ENCODE measurements around the gene C3orf20. TPM values are rescaled to one million over a fixed set of nuclear protein-coding genes. Genes with fewer than 3 reads are reported as not detected.

Gene C3orf20
- total RNA-seq, 2 donors from 2014 or later: 0.12 to 0.42 TPM

DNA sequence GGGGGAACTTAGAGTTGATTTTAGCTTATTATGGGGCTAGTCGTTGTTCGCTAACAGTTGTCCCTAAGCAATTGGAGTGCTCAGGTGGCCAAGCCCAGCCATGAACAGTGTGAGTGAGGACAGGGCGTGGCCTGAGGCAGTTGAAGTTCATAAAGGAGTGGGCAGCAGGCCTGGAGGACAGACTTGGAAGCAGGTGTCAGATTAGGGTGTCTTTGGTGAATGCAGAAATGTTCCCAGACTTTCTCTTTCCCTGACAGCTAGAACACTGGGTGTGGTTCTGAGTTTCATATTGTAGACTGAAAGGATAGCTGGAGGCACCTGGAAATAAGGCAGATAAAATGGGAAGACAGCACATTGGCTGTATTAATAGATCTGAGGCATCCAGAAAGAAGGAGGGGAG lies 84.0 kb downstream of the C3orf20 start:
- H3K27me3 Mint-ChIP-seq: peaks cover 38% of the 10 kb centered on the region
- DNase-seq (no peak), ATAC-seq (no peak)
- H3K9me3 ChIP-seq (ENCODE audit: control insufficient read depth, low read length, poor library complexity, severe bottlenecking): no peaks in the 10 kb centered on the region
- peaks cover 3% of the 10 kb centered on the region for H3K4me1 Mint-ChIP-seq
- peaks cover 3% of the 10 kb centered on the region for H3K36me3 Mint-ChIP-seq (ENCODE audit: low read depth)
- no peak overlapping the region for H3K27ac Mint-ChIP-seq
- H3K4me3 Mint-ChIP-seq: no peak overlapping the region

DNA sequence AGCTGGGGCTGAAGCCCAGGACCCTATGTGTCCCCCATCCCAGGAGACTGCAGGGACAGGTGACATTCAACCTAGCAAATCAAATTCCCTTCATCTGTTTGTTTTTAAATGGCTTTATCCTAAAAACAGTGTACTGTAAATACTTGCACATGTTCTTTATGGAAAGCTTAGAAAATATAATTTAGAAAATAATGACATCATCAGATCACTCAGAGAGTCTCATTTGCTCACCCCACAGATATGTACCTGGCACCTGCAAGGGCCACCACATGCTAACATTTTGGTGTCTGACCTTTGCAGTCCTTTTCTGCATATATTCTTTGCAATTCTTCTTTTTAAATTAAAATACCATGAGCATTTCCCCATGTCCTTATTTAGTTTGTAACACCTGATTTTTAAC lies 85.2 kb downstream of the C3orf20 start:
- no peak for DNase-seq
- Mint-ChIP-seq H3K27ac (no peak overlapping the region), H3K27me3 (peaks cover 42% of the 10 kb centered on the region), H3K4me3 (no peak overlapping the region), H3K36me3 (ENCODE audit: low read depth) (peaks cover 3% of the 10 kb centered on the region), H3K4me1 (peaks cover 3% of the 10 kb centered on the region)
- ATAC-seq: no peak
- no peaks in the 10 kb centered on the region for H3K9me3 ChIP-seq (ENCODE audit: control insufficient read depth, low read length, poor library complexity, severe bottlenecking)

DNA sequence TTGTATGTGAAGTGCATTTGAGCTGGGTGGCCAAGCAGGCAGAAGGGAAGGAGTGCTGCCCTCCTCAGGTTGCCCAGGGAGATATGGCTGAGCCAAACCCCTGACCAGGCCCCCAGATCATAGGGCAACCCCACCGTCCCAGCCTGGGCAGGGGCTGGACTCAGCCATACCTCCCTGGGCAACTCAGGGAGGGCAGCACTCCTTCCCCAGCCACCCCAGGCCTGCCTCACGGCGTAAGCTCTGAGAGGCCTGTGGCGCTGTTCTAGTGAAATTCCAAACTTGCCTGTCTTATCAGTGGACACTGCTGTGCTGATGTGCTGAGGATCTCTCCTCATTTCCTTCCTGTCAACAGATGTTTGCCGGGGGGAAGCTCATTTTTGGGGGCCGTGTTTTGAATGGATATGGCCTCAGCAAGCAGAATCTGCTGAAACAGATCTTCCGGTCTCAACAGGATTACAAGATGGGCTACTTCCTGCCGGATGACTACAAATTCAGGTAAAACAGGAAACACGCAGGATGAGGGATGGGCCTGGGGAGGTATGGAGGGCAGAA lies 86.3 kb downstream of the C3orf20 start:
- ATAC-seq (no peak), DNase-seq (no peak)
- peaks cover 3% of the 10 kb centered on the region for H3K36me3 Mint-ChIP-seq (ENCODE audit: low read depth)
- H3K9me3 ChIP-seq (ENCODE audit: control insufficient read depth, low read length, poor library complexity, severe bottlenecking): no peaks in the 10 kb centered on the region
- H3K27me3 Mint-ChIP-seq: peaks cover 42% of the 10 kb centered on the region
- no peak overlapping the region for H3K27ac Mint-ChIP-seq
- H3K4me1 Mint-ChIP-seq: peaks cover 3% of the 10 kb centered on the region
- H3K4me3 Mint-ChIP-seq: no peak overlapping the region

- Mint-ChIP-seq H3K4me3 (no peak overlapping the region), H3K27ac (no peak overlapping the region), H3K36me3 (ENCODE audit: low read depth) (peaks cover under 1% of the 10 kb centered on the region), H3K27me3 (peaks cover 42% of the 10 kb centered on the region), H3K4me1 (peaks cover 3% of the 10 kb centered on the region)
- no peaks in the 10 kb centered on the region for H3K9me3 ChIP-seq (ENCODE audit: control insufficient read depth, low read length, poor library complexity, severe bottlenecking)
- ATAC-seq (no peak), DNase-seq (no peak)
Observed at GRCh38 chr3:14761866-14762265, 86.9 kb downstream of the C3orf20 start.

GRCh38 chr3:14762701-14763100 lies 87.8 kb downstream of the C3orf20 start:
- no peak for ATAC-seq
- Mint-ChIP-seq H3K27me3 (peaks cover 39% of the 10 kb centered on the region), H3K27ac (no peak overlapping the region), H3K36me3 (ENCODE audit: low read depth) (no peaks in the 10 kb centered on the region), H3K4me3 (no peak overlapping the region), H3K4me1 (peaks cover 3% of the 10 kb centered on the region)
- no peak for DNase-seq
- no peaks in the 10 kb centered on the region for H3K9me3 ChIP-seq (ENCODE audit: control insufficient read depth, low read length, poor library complexity, severe bottlenecking)

DNA sequence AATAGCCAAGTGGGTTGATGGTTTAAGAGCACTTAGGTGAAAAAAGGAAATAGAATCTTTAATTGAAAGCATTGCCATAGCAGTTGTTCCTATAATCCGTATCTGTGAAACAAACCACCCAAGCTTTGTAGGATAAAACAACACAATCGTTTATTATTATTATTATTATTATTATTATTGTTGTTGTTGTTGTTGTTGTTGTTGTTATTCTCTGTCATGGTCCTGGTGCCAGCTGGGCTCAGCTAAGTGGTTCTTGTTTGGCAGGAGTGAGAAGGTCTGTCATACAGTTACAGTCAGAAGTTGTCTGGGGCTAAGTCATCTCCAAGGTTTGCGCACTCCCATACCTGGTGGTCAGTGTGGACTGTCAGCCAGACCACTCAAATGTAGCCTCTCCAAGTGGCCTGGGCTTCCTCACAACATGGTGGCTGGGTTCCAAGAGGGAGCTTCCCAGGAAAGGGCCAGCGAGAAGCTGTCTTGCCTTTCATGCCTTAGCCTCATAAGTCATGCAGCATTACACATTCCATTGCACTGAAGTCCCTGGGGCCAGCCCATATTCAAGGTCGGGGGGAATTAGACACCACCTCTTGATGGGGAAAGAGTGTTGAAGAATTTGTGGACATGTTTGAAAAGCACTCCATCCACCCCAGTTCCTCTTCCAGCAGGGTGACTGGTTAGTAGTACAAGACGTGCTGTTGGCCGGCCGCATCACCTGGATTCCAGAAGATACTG lies 89.6 kb downstream of the C3orf20 start:
- H3K9me3 ChIP-seq (ENCODE audit: control insufficient read depth, low read length, poor library complexity, severe bottlenecking): no peaks in the 10 kb centered on the region
- peaks cover 43% of the 10 kb centered on the region for H3K27me3 Mint-ChIP-seq
- H3K4me1 Mint-ChIP-seq: peaks cover 3% of the 10 kb centered on the region
- H3K36me3 Mint-ChIP-seq (ENCODE audit: low read depth): peaks cover 2% of the 10 kb centered on the region
- DNase-seq (no peak), ATAC-seq (no peak)
- no peak overlapping the region for H3K4me3 Mint-ChIP-seq
- no peak overlapping the region for H3K27ac Mint-ChIP-seq

GRCh38 chr3:14765060-14765400 lies 90.1 kb downstream of the C3orf20 start:
- peaks cover 47% of the 10 kb centered on the region for H3K27me3 Mint-ChIP-seq
- ATAC-seq (no peak), DNase-seq (no peak)
- no peak overlapping the region for H3K4me3 Mint-ChIP-seq
- H3K9me3 ChIP-seq (ENCODE audit: control insufficient read depth, low read length, poor library complexity, severe bottlenecking): no peaks in the 10 kb centered on the region
- H3K4me1 Mint-ChIP-seq: peaks cover 3% of the 10 kb centered on the region
- H3K27ac Mint-ChIP-seq: no peak overlapping the region
- H3K36me3 Mint-ChIP-seq (ENCODE audit: low read depth): peaks cover 2% of the 10 kb centered on the region

GRCh38 chr3:14765576-14766427 lies 90.9 kb downstream of the C3orf20 start:
- H3K27me3 Mint-ChIP-seq: peaks cover 47% of the 10 kb centered on the region
- ATAC-seq (no peak), DNase-seq (no peak)
- H3K9me3 ChIP-seq (ENCODE audit: control insufficient read depth, low read length, poor library complexity, severe bottlenecking): no peaks in the 10 kb centered on the region
- no peak overlapping the region for H3K27ac Mint-ChIP-seq
- peaks cover 3% of the 10 kb centered on the region for H3K4me1 Mint-ChIP-seq
- no peak overlapping the region for H3K4me3 Mint-ChIP-seq
- H3K36me3 Mint-ChIP-seq (ENCODE audit: low read depth): peaks cover 2% of the 10 kb centered on the region

- H3K4me3 Mint-ChIP-seq: no peak overlapping the region
- DNase-seq: no peak
- H3K27ac Mint-ChIP-seq: no peak overlapping the region
- peaks cover 2% of the 10 kb centered on the region for H3K36me3 Mint-ChIP-seq (ENCODE audit: low read depth)
- H3K9me3 ChIP-seq (ENCODE audit: control insufficient read depth, low read length, poor library complexity, severe bottlenecking): no peaks in the 10 kb centered on the region
- no peaks in the 10 kb centered on the region for H3K4me1 Mint-ChIP-seq
- no peak for ATAC-seq
- peaks cover 47% of the 10 kb centered on the region for H3K27me3 Mint-ChIP-seq
Observed at GRCh38 chr3:14766428-14767244, 91.7 kb downstream of the C3orf20 start.

GRCh38 chr3:14767245-14768051 lies 92.5 kb downstream of the C3orf20 start:
- Mint-ChIP-seq H3K4me3 (no peak overlapping the region), H3K27me3 (peaks cover 41% of the 10 kb centered on the region), H3K4me1 (no peaks in the 10 kb centered on the region), H3K36me3 (ENCODE audit: low read depth) (peaks cover 2% of the 10 kb centered on the region), H3K27ac (no peak overlapping the region)
- ATAC-seq: no peak
- DNase-seq: no peak
- H3K9me3 ChIP-seq (ENCODE audit: control insufficient read depth, low read length, poor library complexity, severe bottlenecking): no peaks in the 10 kb centered on the region

- H3K4me3 Mint-ChIP-seq: no peak overlapping the region
- H3K27ac Mint-ChIP-seq: no peak overlapping the region
- no peaks in the 10 kb centered on the region for H3K9me3 ChIP-seq (ENCODE audit: control insufficient read depth, low read length, poor library complexity, severe bottlenecking)
- DNase-seq (no peak), ATAC-seq (no peak)
- H3K4me1 Mint-ChIP-seq: no peaks in the 10 kb centered on the region
- H3K27me3 Mint-ChIP-seq: peaks cover 37% of the 10 kb centered on the region
- peaks cover 2% of the 10 kb centered on the region for H3K36me3 Mint-ChIP-seq (ENCODE audit: low read depth)
Observed at GRCh38 chr3:14768182-14768790, 93.3 kb downstream of the C3orf20 start.

DNA sequence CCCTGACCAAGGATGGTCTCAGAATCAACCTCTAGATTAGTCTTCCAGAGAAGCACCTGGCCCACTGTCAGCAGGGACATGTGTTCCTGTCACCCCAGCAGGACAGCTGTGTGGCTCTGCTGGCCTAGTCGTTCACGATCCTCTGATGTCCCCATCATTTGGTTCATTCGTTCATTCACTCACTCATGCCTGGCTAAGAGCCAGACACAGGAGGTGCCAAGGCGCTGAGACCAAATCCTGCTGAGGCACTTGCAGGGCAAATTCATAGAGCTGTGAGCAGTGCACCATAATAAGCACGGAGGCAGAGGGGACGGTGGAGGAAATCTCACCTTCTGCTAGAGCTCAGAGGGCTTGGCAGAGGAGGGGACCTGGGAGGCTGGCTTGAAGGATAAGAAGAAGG lies 93.9 kb downstream of the C3orf20 start:
- no peak for ATAC-seq
- peaks cover 33% of the 10 kb centered on the region for H3K27me3 Mint-ChIP-seq
- no peak overlapping the region for H3K27ac Mint-ChIP-seq
- DNase-seq: no peak
- H3K4me3 Mint-ChIP-seq: no peak overlapping the region
- no peaks in the 10 kb centered on the region for H3K9me3 ChIP-seq (ENCODE audit: control insufficient read depth, low read length, poor library complexity, severe bottlenecking)
- no peaks in the 10 kb centered on the region for H3K4me1 Mint-ChIP-seq
- H3K36me3 Mint-ChIP-seq (ENCODE audit: low read depth): peaks cover 2% of the 10 kb centered on the region

Measured in T-helper 17 cell (primary cell).